ENCODE measurements around the gene CEP295NL.
"Not testable (repeated sequence)": the region's sequence is repeated elsewhere in the genome, so short reads cannot be mapped to it uniquely, and the experiment has no call there.

The CEP295NL gene

GRCh38 chr17:78910497-78911284, 7.7 kb upstream of the CEP295NL start:
- no peak for TF ChIP-seq CTCF (IDR thresholded peaks at IDR 0.05; ENCODE audit: low read depth, low read length)
- H3K4me1 ChIP-seq = peaks cover 11% of the 10 kb centered on the region; the same call in 1 of the 2 replicates

GRCh38 chr17:78908426-78908825, 5.4 kb upstream of the CEP295NL start:
- Histone ChIP-seq H3K36me3 (no peaks in the 10 kb centered on the region), H3K9me3 (no peaks in the 10 kb centered on the region), H3K27me3 (no peaks in the 10 kb centered on the region), H3K4me3 (ENCODE audit: low read depth, low read length) (no peak overlapping the region), H3K4me1 (peaks cover 4% of the 10 kb centered on the region; the same call in 1 of the 2 replicates)
- no peak for DNase-seq
- TF ChIP-seq CTCF (IDR thresholded peaks at IDR 0.05; ENCODE audit: low read depth, low read length) = no peak

More at GRCh38 chr17:78910497-78911284, 7.7 kb upstream of the CEP295NL start:
- Histone ChIP-seq H3K36me3 (no peaks in the 10 kb centered on the region; the same call in 1 of the 2 replicates), H3K4me3 (ENCODE audit: low read depth, low read length) (no peak overlapping the region), H3K9me3 (no peaks in the 10 kb centered on the region), H3K27me3 (no peaks in the 10 kb centered on the region)
- DNase-seq = no peak

GRCh38 chr17:78905541-78905940, 2.5 kb upstream of the CEP295NL start:
- Histone ChIP-seq H3K4me1 (peaks cover 5% of the 10 kb centered on the region; the same call in 1 of the 2 replicates), H3K9me3 (no peaks in the 10 kb centered on the region), H3K36me3 (no peaks in the 10 kb centered on the region), H3K27me3 (no peaks in the 10 kb centered on the region), H3K4me3 (ENCODE audit: low read depth, low read length) (no peak overlapping the region)
- no peak for TF ChIP-seq CTCF (IDR thresholded peaks at IDR 0.05; ENCODE audit: low read depth, low read length)
- no peak for DNase-seq

- no peak for TF ChIP-seq CTCF (IDR thresholded peaks at IDR 0.05; ENCODE audit: low read depth, low read length)
- Histone ChIP-seq H3K36me3 (no peaks in the 10 kb centered on the region), H3K9me3 (no peaks in the 10 kb centered on the region), H3K4me1 (peaks cover 5% of the 10 kb centered on the region; the same call in 1 of the 2 replicates), H3K4me3 (ENCODE audit: low read depth, low read length) (no peak overlapping the region), H3K27me3 (no peaks in the 10 kb centered on the region)
- no peak for DNase-seq
These were observed 2.1 kb upstream of the CEP295NL start for GRCh38 chr17:78905116-78905515.

GRCh38 chr17:78904371-78904770, 1.4 kb upstream of the CEP295NL start:
- Histone ChIP-seq H3K9me3 (no peaks in the 10 kb centered on the region), H3K27me3 (no peaks in the 10 kb centered on the region), H3K4me1 (peaks cover 11% of the 10 kb centered on the region), H3K36me3 (no peaks in the 10 kb centered on the region), H3K4me3 (ENCODE audit: low read depth, low read length) (no peak overlapping the region)
- no peak for TF ChIP-seq CTCF (IDR thresholded peaks at IDR 0.05; ENCODE audit: low read depth, low read length)
- DNase-seq = no peak

- peaks cover 24% of the 10 kb centered on the region for H3K4me1 ChIP-seq
- H3K27me3 ChIP-seq; H3K36me3 ChIP-seq; DNase-seq; H3K4me3 ChIP-seq (ENCODE audit: low read depth, low read length); H3K9me3 ChIP-seq: not testable (repeated sequence)
These were observed 770 bp downstream of the CEP295NL start for GRCh38 chr17:78902231-78902630.

Data from BE2C (cell line).